ENCODE results near the gene GJB1.
"Not testable (repeated sequence)": the region's sequence is repeated elsewhere in the genome, so short reads cannot be mapped to it uniquely, and the experiment has no call there.

Gene GJB1

GRCh38 chrX:71256051-71256450, 33.0 kb downstream of the GJB1 start:
- DNase-seq (ENCODE audit: low read depth) = no peak

- DNase-seq (ENCODE audit: low read depth) = no peak
Observed at GRCh38 chrX:71256856-71257255, 33.8 kb downstream of the GJB1 start.

- not testable (repeated sequence) for DNase-seq (ENCODE audit: low read depth)
Observed at GRCh38 chrX:71268624-71269023, 45.6 kb downstream of the GJB1 start.

- no peak for DNase-seq (ENCODE audit: low read depth)
Observed at GRCh38 chrX:71269801-71270395, 46.9 kb downstream of the GJB1 start.

- DNase-seq (ENCODE audit: low read depth) = not testable (repeated sequence)
Observed at GRCh38 chrX:71272313-71272712, 49.3 kb downstream of the GJB1 start.

Data from stimulated activated CD8-positive, alpha-beta memory T cell treated with anti-CD3 and anti-CD28 coated beads, Interleukin-4, amount 100 ng/mL, for 24 hours (primary cell).